ENCODE measurements around the gene DPP7.

Gene DPP7

DNA sequence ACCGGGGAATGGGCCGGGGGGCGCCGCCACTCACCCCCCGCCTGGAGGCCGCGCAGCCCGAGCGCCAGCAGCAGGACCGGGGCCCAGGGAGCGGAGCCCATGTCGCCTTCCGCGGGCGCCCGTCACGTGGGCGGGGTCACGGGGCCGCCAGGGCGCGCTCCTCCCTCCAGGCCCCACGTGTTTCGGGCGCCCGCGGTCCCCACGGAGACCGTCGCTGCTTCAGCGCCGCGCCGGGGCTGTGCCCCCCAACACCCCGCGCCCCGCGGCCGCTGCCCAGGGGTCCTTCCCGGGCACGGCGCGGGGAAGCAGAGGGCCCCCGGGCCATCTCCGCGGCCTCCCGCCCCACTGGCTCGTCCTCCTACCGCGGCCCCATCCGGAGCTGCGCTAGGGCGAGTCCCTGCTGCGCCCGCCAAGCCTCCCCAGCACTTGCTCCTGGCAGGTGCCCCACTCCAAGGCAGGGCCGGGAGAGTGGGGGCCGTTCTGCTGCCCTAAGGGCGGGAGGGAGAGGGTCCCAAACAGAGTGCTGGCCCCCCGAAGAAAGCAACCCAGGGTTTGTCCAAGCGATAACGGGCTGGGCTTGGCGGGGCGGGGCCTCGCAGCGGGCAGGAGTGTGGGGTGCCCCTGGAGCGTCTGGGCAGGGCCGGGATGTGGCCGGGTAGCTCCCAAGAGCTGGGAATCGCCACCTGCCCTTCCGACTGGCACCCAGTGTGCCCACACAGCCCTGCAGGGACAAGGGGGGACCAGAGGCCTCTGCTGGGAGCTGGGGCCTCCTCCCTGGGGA, at the start of gene DPP7:
Gene DPP7, minus strand, starts transcription at position 121 of the 781 bp plus-strand sequence. Its CDS starts 20 bp downstream, at position 101.
- DNase-seq: peak in 13 of 14 donors; percentile 8 to 87 (median 59)

DNA sequence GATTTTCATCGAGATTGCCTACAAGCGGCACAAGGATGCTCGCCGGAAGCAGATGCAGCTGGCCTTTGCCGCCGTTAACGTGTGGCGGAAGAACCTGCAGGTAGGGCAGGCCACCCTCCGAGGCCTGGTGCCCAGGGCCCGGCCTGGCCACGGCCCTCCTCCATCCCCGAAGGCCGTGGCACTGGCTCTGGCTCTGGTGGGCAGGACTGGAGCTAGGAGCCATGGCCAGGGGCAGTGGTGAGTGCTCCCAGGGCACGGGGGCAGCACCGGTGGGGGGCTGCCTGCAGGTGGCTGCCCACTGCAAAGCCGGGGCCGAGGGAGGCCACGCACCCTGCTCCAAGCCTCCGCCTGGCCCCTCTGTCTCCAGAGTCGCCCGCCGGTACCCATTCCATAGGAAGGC, 49.3 kb upstream of the DPP7 start:
- no peak for DNase-seq

GRCh38 chr9:137163365-137163715, 48.8 kb upstream of the DPP7 start:
- no peak for DNase-seq

GRCh38 chr9:137162505-137163364, 48.2 kb upstream of the DPP7 start:
- no peak for DNase-seq

DNA sequence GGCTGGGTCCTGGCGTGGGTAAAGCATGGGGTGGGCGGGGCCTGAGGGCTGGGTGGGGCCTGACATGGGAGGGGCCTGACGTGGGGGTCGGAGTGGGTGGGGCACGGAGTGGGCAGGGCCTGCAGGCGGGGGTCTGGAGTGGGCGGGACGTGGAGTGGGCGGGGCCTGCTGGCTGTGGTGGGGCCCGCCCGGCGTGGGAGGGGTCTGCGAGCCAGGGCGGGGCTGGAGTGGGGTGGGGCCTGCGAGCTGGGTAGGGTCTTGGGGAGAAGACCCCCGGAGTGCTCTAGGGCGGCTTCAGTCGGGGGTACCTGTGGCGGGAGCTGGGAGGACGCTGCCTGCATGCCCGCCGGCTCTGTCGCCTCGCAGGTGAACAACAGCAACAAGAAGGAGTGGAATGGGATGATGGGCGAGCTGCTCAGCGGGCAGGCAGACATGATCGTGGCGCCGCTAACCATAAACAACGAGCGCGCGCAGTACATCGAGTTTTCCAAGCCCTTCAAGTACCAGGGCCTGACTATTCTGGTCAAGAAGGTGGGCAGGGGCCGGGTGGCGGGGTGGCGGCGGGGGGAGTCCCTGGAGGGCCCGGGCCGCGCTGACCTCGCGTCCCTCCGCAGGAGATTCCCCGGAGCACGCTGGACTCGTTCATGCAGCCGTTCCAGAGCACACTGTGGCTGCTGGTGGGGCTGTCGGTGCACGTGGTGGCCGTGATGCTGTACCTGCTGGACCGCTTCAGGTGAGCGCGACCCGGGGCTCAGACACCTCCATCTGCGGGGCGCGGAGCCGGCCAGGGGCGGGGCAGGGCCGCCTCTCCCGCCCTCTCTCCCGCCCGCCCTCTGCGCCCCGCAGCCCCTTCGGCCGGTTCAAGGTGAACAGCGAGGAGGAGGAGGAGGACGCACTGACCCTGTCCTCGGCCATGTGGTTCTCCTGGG, 47.3 kb upstream of the DPP7 start:
- no peak for DNase-seq

DNA sequence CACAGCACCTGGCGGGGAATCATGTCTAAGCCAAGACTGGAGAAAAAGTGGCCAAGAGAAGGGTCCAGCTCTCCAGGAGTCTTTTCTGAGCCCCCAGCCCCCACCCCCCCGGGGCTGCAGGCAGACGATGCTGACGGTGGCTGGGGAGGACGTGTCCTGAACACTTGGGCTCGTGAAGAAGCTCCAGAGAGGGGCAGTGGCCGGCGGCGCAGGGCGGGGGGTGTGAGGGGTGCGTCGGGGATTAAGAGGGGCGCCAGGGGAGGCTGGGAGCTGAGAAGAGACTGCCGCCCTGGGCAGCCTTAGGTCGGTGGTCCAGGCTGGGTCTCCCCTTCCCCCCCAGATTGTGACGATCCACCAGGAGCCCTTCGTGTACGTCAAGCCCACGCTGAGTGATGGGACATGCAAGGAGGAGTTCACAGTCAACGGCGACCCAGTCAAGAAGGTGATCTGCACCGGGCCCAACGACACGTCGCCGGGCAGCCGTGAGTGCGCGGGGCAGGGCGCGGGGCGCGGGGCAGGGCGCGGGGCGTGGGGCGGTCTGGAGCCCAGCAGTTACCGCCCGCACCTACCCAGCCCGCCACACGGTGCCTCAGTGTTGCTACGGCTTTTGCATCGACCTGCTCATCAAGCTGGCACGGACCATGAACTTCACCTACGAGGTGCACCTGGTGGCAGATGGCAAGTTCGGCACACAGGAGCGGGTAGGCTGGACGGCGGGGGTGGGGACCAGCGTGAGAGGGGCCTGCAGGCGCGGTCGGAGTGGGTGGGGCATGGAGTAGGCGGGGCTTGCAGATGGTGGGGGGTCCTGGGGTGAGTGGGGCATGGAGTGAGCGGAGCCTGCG, 46.4 kb upstream of the DPP7 start:
- no peak for DNase-seq

DNA sequence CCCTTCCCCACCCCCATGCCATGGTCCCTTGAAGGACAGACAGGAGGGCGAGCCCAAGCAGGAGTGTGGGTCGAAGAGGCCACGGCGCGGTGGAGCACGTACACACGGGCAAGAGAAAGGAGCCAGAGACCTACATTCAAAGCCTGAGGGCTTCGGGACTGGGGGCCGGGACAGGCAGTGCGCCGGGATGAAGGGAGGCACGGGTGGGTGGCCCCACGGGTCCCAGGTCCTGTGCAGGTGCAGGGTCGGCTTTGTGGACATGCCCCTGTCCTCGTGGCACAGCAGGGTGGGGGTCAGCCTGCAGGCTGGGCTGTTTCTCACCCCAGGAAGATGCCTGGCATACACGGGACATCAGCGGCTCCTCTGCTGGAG, 45.5 kb upstream of the DPP7 start:
- DNase-seq: no peak

DNA sequence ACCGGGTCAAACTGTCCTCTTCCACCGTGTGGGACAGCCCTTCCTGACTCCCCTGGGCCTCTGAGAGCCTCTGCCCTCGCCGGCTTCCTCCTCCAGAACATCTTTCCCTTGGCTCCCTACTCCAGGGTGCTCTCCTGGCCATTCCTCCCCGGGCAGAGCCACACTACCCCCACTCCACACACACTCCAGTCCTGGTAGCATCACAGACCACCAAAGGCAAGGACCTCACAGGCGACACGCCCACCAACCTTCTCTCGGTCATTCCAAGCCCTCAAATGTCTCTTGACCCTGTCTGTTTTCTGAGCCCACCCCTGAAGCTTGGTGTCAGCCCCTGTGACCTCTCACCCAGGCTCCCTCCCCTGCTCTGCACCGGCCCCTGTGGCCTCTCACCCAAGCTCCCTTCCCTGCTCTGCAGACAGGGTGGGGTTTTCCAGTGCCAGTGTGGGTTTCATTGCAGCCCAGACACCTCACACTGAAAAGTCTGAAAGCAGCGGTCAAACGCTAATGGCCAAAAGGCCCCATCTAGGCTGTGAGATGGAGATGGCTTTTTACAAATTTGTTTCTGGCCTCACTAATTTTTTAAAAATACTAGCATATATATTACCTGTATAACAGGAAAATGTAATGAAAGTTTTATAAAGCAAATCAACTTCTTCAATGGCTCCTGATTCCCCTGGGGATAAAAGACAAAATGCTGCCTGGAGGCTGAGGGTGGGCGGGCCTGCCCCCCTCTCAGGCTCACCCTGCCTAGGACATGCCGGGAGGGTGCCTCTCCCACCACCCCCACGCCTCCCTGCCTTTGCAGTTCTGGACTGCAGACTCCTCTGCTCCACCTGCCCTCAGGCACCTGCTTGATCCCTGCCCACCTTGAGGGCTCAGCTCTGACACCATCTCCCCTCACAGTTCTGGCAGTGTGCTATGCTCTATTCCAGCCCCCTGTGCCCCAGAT, 44.8 kb upstream of the DPP7 start:
- no peak for DNase-seq

DNA sequence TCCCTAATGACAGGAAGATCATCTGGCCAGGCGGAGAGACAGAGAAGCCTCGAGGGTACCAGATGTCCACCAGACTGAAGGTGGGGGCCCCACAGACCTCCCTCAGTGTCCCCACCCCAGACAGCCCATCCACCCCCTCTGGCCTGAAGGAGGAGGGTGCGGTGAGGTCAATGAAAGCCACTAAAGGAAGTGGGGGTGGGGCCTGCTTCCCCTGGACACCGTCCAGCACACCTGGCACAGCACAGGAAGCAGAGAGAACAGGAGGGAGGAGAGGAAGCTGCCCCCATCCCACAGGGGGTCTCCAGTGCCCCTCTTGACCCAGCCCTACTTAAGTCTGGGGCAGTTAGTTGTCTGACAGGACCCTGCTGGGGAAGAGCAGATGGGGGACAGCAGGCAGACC, 44.1 kb upstream of the DPP7 start:
- no peak for DNase-seq

DNA sequence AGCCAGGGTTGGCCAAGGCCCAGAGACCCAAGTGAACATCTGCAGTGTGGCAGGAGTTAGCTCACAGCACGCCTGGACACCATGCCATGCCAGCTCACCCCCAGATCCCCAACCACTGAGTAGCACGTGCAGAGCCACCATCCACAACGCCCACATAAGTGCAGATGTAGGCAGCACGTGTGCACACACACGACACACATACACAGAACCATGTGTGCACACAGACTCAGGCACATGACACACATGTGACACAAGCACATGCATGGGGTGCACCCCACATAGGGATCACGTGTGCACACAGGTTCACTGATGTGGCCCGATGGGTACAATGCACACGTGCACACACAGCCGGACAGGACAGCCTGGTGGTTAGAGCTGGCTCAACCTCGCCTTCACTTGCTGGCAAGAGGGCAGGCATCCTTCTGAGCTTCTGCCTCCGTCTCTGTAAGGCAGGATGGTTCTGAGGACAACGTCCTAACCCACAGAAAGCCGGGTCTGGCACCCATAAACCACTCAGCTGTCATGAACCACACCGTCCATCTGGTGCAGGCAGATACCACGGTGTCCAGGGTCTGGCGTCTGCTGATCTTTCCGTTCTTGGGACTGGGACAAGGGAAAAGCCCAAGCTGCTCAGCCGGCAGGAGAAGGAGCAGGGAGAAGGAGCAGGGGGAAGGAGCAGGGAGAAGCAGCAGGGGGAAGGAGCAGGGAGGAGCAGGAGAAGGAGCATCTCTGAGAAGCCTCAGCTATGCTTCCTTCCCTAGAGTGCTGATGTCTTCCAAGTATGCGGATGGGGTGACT, 43.3 kb upstream of the DPP7 start:
- DNase-seq: peak in 1 of 14 donors; percentile 92

DNA sequence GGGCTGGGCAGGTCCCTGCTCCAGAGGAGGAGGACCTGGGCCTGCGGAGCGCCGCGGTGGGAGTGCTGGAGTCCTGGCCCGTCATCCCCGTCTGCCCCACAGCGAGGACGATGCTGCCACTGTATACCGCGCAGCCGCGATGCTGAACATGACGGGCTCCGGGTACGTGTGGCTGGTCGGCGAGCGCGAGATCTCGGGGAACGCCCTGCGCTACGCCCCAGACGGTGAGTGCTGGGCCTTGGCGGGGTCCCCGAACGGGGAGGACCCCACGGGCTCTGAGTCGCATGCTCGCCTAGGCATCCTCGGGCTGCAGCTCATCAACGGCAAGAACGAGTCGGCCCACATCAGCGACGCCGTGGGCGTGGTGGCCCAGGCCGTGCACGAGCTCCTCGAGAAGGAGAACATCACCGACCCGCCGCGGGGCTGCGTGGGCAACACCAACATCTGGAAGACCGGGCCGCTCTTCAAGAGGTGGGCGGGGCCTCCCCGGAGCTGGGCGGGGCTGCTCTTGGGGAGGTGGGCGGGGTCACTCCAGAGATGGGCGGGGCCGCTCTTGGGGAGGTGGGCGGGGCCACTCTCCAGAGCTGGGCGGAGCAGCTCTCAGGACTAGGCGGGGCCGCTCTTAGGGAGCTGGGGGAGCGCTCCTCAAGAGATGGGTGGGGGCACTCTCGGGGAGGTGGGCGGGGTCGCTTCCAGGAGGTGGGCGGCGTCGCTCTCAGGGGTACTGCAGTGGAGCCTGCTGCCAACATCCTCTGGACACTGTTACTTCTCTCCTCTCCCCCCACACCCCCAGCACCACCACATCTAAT, 42.2 kb upstream of the DPP7 start:
- DNase-seq: no peak

GRCh38 chr9:137152844-137153405, 38.4 kb upstream of the DPP7 start:
- no peak for DNase-seq

DNA sequence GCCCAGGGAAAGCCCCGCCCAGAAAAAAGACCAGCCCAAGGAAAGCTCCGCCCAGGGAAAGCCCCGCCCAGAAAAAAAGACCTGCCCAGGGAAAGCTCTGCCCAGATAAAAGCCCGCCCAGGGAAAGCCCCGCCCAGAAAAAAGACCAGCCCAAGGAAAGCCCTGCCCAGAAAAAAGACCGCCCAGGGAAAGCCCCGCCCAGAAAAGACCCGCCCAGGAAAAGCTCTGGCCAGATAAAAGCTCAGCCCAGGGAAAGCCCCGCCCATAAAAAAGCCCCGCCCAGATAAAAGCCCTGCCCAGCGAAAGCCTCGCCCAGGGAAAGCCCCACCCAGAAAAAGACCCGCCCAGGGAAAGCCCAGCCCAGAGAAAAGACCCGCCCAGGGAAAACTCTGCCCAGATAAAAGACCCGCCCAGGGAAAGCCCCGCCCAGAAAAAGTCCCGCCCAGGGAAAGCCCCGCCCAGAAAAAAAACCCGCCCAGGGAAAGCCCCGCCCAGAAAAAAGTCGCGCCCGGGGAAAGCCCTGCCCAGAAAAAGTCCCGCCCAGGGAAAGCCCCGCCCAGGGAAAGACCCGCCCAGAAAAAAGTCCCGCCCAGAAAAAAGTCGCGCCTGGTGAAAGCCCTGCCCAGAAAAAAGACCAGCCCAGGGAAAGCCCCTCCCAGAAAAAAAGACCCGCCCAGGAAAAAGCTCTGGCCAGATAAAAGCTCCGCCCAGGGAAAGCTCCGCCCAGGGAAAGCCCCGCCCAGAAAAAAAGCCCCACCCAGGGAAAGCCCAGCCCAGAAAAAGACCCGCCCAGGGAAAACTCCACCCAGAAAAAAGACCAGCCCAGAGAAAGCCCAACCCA, 36.3 kb upstream of the DPP7 start:
- no peak for DNase-seq

DNA sequence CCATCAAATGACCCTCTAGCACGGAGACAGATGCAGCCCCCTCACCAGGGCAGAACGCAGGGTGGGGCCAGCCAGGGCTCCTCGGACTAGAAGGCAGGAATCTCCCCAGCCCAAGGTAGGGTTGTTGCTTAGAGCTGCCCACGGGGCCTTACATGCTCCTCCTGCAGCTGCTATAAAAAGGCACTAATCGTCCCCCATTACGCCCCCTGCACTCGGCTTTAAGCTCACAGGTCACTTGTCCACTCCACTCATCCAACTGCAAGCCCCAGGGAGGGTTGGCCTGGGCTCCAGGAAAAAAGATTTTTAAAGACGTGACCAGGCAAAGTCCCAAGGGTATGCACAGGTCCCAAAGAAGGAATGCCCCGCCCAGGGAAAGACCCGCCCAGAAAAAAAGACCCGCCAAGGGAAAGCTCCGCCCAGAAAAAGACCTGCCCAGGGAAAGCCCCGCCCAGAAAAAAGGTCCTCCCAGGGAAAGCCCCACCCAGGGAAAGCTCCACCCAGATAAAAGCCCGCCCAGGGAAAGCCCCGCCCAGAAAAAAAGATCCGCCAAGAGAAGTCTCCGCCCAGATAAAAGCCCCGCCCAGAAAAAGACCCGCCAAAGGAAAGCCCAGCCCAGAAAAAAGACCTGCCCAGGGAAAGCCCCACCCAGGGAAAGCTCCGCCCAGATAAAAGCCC, 35.5 kb upstream of the DPP7 start:
- DNase-seq: no peak

- DNase-seq: no peak
These were observed 34.8 kb upstream of the DPP7 start for GRCh38 chr9:137149363-137149762.

GRCh38 chr9:137148661-137149060, 34.1 kb upstream of the DPP7 start:
- no peak for DNase-seq

GRCh38 chr9:137148242-137148641, 33.7 kb upstream of the DPP7 start:
- DNase-seq: no peak

All from C1 segment of cervical spinal cord (tissue), 14 donors.